Left renal cortex interstitium (tissue), 4 donors: ENCODE data around the gene ABCB11. TPM values are rescaled to one million over a fixed set of nuclear protein-coding genes. Genes with fewer than 3 reads are reported as not detected.
"Not testable (repeated sequence)": the region's sequence is repeated elsewhere in the genome, so short reads cannot be mapped to it uniquely, and the experiment has no call there.

Experiments used
- DNase-seq, 4 donors: peaks; one replicate each; pipeline ENCODE4 v3.0.0-alpha.2; 2013; ENCODE audit warnings: low read depth in 4 of 4, low spot score in 2 of 4, missing footprints in 1 of 4
- polyA plus RNA-seq, 4 donors: library from polyadenylated mRNA; unstranded; fragments of 120-200 nt; gene quantifications; one replicate each; pipeline ENCODE4 v1.2.1, GENCODE V29; 2013; ENCODE audit not compliant: insufficient read length in 4 of 4

ABCB11 gene
- polyA plus RNA-seq, 4 donors: 0.07 to 0.27 (median 0.13) TPM

DNA sequence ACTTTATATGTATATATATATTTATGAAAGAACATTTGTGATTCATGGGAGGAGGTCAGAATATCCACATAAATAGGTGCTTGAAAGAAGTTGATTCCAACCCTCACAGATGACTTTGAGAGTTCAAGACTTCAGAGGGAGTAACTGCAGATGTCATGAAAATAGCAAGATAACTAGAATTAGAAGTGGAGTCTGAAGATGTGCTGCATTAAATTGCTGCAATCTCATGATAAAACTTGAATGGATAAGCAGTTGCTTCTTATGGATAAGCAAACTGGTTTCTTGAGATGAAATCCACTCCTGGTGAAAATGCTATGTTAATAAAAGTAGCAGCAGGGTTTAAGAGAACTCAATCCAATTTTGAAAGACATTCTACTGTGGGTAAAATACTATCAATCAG is 89.8 kb downstream of the ABCB11 start:
- DNase-seq: no peak

DNA sequence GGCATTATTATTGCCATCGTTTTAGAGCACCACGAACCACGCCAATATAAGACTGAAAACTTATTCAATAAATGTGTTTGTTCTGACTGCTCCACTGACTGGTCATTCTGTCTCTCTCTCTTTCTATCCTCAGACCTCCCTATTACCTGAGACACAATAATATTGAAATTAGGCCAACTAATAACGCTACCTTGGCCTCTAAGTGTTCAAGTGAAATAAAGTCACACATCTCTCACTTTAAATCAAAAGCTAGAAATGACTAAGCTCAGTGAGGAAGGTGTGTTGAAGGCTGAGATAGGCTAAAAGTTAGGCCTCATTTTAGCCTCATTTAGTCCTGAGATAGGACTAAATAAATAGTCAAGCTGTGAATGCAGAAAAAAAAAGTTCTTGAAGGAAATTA is 91.2 kb downstream of the ABCB11 start:
- no peak for DNase-seq

GRCh38 chr2:168939061-168939460 is 92.1 kb downstream of the ABCB11 start:
- DNase-seq: no peak

- DNase-seq: no peak
Measured at GRCh38 chr2:168935810-168936581, 95.1 kb downstream of the ABCB11 start.

- DNase-seq: no peak
Measured at GRCh38 chr2:168934826-168935225, 96.3 kb downstream of the ABCB11 start.

GRCh38 chr2:168932174-168932573 is 99.0 kb downstream of the ABCB11 start:
- DNase-seq: not testable (repeated sequence)

DNA sequence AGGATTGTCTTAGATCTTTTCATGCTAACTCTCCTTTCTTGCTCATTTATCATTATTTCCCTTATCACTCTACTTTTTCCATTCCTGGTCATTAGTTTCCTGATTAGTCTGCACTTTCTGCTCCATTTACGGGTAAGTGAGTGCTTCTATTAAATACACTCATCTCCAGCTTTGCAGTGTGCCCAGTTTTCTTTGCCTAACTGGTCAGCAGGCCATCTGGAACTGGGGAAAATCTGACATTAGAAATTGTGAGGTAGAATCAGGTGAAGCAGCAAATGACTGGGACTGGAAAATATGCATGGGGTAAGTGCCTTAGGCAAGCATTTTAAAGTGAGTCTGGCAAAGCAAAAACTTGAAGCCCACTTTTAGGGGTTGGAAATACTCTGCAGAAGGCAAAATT is 100.9 kb downstream of the ABCB11 start:
- DNase-seq: no peak

GRCh38 chr2:168929031-168929430 is 102.1 kb downstream of the ABCB11 start:
- DNase-seq: no peak

- DNase-seq: no peak
Measured at GRCh38 chr2:168928113-168928831, 102.9 kb downstream of the ABCB11 start.

DNA sequence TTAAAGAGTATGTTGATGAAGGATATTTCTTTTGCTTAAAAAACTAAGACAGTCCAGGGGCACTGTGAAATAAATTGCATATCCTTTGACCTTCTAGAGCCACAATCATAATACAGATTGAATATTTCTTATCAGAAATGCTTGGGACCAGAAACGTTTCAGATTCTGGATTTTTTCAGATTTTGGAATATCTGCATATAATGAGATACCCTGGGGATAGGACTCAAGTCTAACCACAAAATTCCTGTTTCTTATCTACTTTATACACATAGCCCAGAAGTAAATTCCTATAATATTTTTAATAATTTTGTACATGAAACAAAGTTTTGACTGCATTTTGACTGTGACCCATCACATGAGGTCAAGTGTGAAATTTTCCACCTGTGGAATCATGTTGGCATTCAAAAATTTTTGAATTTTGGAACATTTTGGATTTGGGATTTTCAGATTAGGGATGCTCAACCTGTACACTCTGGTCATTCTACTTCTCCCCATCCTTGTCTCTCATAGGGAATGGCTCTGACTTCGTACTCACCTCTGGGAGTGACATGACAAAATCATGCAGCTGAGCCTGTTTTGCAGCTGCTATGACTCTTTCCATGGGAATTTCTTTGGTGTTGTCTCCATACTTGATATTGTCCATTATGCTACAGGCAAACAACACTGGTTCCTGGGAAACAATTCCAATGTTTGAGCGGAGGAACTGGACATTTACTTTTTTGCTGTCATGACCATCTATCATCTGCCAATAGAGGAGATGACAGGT is 104.3 kb downstream of the ABCB11 start:
- no peak for DNase-seq

GRCh38 chr2:168920504-168921157 is 110.5 kb downstream of the ABCB11 start:
- peak in 1 of 4 donors; percentile 6 for DNase-seq

GRCh38 chr2:168916331-168916675 is 114.8 kb downstream of the ABCB11 start:
- DNase-seq: no peak

- DNase-seq: no peak
Measured at GRCh38 chr2:168915441-168916330, 115.4 kb downstream of the ABCB11 start.

GRCh38 chr2:168913495-168913894 is 117.6 kb downstream of the ABCB11 start:
- no peak for DNase-seq

DNA sequence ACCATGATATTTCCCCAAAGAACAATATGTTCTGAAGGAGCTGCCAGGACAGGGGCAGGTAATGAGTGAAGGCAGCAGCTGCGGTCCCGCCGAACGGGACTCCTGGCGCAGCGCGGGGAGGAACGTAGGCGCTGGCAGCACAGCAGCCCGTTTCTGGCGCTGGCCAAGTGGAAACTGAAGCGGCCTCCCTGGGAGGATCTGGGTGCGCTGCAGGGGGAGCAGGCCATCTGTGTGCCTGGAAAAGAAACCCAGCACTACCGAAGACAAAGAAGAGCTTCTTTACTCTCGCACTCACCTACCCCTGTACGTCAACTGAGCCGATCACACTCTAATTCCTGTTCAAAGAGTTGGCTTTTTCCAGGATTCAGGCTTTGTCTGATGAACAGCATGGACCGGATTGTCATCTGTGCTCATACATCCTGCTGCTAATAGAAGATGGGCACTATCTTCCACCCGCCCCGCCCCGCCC is 118.2 kb downstream of the ABCB11 start:
- peak in 1 of 4 donors; percentile 3 for DNase-seq

DNA sequence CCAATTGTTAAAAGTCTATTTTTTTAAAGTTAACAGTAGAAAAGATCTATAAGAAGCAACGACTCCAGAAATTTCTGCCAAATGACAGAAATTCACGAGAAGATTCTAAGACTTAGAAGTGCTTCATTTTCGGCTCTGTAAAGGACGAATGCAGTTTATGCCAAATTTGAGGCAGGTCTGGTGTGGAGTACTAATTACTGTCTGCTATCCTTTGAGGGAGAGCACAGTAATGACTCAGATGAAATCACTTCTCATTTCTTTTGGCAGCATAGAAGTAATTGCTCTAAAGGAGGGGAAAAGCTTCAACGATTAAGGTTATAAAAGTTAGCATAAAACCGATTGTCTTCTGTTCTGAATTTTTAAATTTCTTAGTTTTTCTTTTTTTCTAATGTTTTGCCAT is 118.7 kb downstream of the ABCB11 start:
- no peak for DNase-seq

DNA sequence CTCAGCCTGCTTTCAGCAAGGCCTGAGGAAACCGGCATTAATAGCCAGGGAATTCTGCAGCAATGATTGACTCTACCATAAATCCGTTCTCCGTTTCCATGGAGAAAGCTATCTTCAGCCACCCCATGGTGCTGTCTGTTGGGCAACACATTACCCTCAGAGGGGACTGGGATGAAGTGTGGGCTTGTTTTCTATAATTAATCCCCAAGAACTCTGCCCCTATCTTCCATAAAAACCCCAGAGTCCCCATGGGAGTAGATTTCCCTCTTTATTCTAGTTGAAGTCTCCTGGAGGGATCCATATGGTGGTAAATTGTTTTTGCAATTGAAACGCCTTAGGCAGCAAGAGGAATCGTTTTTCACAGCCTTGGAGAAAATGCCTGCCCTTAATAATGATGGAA is 120.8 kb downstream of the ABCB11 start:
- DNase-seq: no peak

- DNase-seq: no peak
Measured at GRCh38 chr2:168907940-168908662, 123.0 kb downstream of the ABCB11 start.

DNA sequence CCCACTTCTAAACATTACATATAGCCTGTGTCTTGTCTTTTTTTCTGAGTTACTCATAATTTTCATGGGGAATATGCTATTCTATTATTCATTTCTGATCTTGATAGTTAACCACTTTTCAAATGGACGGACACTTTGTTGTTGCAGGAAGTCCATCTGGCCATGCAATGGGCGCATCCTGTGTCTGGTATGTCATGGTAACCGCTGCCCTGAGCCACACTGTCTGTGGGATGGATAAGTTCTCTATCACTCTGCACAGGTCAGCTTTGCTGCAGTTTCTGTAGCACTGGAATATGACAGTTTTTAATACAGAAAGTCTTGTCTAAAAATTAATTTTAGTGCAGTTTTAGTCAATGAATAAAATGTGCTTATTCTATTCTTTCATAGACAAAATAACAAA is 126.8 kb downstream of the ABCB11 start:
- DNase-seq: no peak
